ENCODE measurements around the gene GTF2A1L.
"Not testable (repeated sequence)": the region's sequence is repeated elsewhere in the genome, so short reads cannot be mapped to it uniquely, and the experiment has no call there.

The GTF2A1L gene

GRCh38 chr2:48694149-48694548 is 76.5 kb downstream of the GTF2A1L start:
- H3K4me3 ChIP-seq (replicated peaks in 1 of 2; ENCODE audit: low read depth in 2 of 2, low read length in 2 of 2) = no peak overlapping the region
- peak; percentile 19 to 38 for DNase-seq (ENCODE audit: low read depth in 2 of 2)
- TF ChIP-seq CTCF (IDR thresholded peaks at IDR 0.05; ENCODE audit: low read depth, low read length) = no peak

- TF ChIP-seq CTCF (IDR thresholded peaks at IDR 0.05; ENCODE audit: low read depth, low read length) = no peak
- DNase-seq (ENCODE audit: low read depth in 2 of 2) = no peak
- no peak overlapping the region for H3K4me3 ChIP-seq (replicated peaks in 1 of 2; ENCODE audit: low read depth in 2 of 2, low read length in 2 of 2)
Measured at GRCh38 chr2:48695991-48696390, 78.3 kb downstream of the GTF2A1L start.

DNA sequence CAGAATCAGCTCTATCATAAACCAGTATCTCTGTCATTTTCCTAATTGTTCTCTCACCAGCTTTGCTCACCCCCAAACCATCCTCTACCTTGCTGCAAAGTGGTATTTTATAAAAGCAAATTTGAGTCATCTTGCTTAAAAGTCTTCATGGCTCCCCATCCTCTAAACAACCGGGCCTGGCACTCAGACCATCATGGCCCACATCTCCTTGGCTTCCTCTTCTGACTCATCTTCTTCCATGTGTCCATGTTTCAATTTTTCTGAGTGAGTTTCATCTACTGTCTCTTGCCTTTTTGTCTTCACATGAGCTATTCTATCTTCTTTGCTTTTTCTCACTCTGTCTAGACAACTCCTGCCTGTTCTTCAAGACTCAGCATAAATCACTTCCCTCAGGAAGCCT is 79.2 kb downstream of the GTF2A1L start:
- no peak overlapping the region for H3K4me3 ChIP-seq (replicated peaks in 1 of 2; ENCODE audit: low read depth in 2 of 2, low read length in 2 of 2)
- no peak for TF ChIP-seq CTCF (IDR thresholded peaks at IDR 0.05; ENCODE audit: low read depth, low read length)
- no peak for DNase-seq (ENCODE audit: low read depth in 2 of 2)

- no peak overlapping the region for H3K4me3 ChIP-seq (replicated peaks in 1 of 2; ENCODE audit: low read depth in 2 of 2, low read length in 2 of 2)
- TF ChIP-seq CTCF (IDR thresholded peaks at IDR 0.05; ENCODE audit: low read depth, low read length) = no peak
- peak; percentile 58 for DNase-seq (ENCODE audit: low read depth in 2 of 2)
Measured at GRCh38 chr2:48699348-48699930, 81.8 kb downstream of the GTF2A1L start.

DNA sequence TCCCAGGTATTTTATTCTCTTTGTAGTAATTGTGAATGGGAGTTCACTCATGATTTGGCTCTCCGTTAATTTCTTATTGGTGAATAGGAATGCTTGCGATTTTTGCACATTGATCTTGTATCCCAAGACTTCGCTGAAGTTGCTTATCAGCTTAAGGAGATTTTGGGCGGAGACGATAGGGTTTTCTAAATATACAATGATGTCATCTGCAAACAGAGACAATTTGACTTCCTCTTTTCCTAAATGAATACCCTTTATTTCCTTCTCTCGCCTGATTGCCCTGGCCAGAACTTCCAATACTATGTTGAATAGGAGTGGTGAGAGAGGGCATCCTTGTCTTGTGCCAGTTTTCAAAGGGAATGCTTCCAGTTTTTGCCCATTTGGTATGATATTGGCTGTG is 86.0 kb downstream of the GTF2A1L start:
- not testable (repeated sequence) for DNase-seq (ENCODE audit: low read depth in 2 of 2); H3K4me3 ChIP-seq (replicated peaks in 1 of 2; ENCODE audit: low read depth in 2 of 2, low read length in 2 of 2)

- no peak overlapping the region for H3K4me3 ChIP-seq (replicated peaks in 1 of 2; ENCODE audit: low read depth in 2 of 2, low read length in 2 of 2)
- no peak for DNase-seq (ENCODE audit: low read depth in 2 of 2)
- TF ChIP-seq CTCF (IDR thresholded peaks at IDR 0.05; ENCODE audit: low read depth, low read length) = no peak
Measured at GRCh38 chr2:48707466-48707865, 89.8 kb downstream of the GTF2A1L start.

- H3K4me3 ChIP-seq (replicated peaks in 1 of 2; ENCODE audit: low read depth in 2 of 2, low read length in 2 of 2) = no peak overlapping the region
- no peak for TF ChIP-seq CTCF (IDR thresholded peaks at IDR 0.05; ENCODE audit: low read depth, low read length)
- DNase-seq (ENCODE audit: low read depth in 2 of 2) = no peak
Measured at GRCh38 chr2:48709096-48710034, 91.7 kb downstream of the GTF2A1L start.
